Mesothelial cell of epicardium (in vitro differentiated cells): ENCODE results near the gene IRF1. TPM values are rescaled to one million over a fixed set of nuclear protein-coding genes. Genes with fewer than 3 reads are reported as not detected.

ENCODE experiments used
- DNase-seq, 2 experiments: peaks; one replicate each; pipeline ENCODE4 v3.0.0; 2021; ENCODE audit warnings: low spot score in 2 of 2; ENCODE audit not compliant: unreplicated experiment in 2 of 2
- H3K27ac Mint-ChIP-seq: 2 replicates; pipeline ENCODE4 v1.8.0; 2021; ENCODE audit warnings: mixed read lengths
- H3K27me3 Mint-ChIP-seq: 2 replicates; pipeline ENCODE4 v1.8.0; 2021; ENCODE audit warnings: low read depth, mixed read lengths
- H3K36me3 Mint-ChIP-seq: 2 replicates; pipeline ENCODE4 v1.8.0; 2021; ENCODE audit warnings: mixed read lengths
- H3K4me1 Mint-ChIP-seq: 2 replicates; pipeline ENCODE4 v1.8.0; 2021; ENCODE audit warnings: mixed read lengths
- H3K4me3 Mint-ChIP-seq: 2 replicates; pipeline ENCODE4 v1.8.0; 2021; ENCODE audit warnings: mild to moderate bottlenecking, moderate library complexity, mixed read lengths
- H3K9me3 Mint-ChIP-seq: 2 replicates; pipeline ENCODE4 v1.8.0; 2021; ENCODE audit warnings: mixed read lengths
- CTCF ChIP-seq: fragments of 200-600 bp; sonication (generic); IDR thresholded peaks from one replicate; pipeline ENCODE4 v1.5.0; 2021; ENCODE audit warnings: antibody characterized with exemption; ENCODE audit not compliant: unreplicated experiment
- total RNA-seq: library from RNA; stranded (reverse); gene quantifications from 3 replicates; pipeline ENCODE4 v1.2.1, GENCODE V29; 2021

IRF1 gene
- total RNA-seq, 1 donor from 2014 or later: 33.3 TPM

GRCh38 chr5:132510076-132510475 lies 19.5 kb upstream of the IRF1 start:
- peaks cover 43% of the 10 kb centered on the region for H3K9me3 Mint-ChIP-seq
- no peak overlapping the region for H3K4me3 Mint-ChIP-seq
- no peaks in the 10 kb centered on the region for H3K27me3 Mint-ChIP-seq
- no peak overlapping the region for H3K27ac Mint-ChIP-seq
- no peak for DNase-seq
- peaks cover 7% of the 10 kb centered on the region for H3K4me1 Mint-ChIP-seq
- peaks cover 13% of the 10 kb centered on the region for H3K36me3 Mint-ChIP-seq
- no peak for TF ChIP-seq CTCF

DNA sequence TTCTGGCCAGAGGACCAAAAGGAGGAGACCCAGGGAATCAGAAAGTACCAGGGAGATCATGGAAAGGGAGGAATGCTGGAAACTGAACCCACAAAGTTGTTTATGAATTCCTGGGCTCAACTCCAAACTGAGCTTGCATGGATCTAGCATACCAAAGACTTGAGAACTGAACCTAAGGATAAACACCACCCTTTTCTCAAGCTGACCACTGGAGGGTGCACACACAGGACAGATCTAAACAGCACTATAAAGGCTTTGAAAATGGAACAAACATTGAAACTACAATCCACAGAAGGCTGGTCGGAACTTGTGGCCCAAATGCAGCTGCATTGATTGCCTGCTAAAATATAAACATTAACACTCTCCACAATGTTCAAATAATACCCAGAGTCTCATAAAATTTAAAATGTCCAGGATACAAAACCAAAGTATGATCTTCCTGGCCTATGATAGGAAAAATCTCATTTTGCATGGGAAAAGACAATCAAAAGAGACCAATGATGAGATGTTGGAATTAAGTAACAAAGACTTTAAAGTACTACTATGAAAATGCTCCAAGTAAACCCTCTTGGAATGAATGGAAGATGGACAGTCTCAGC lies 15.6 kb upstream of the IRF1 start:
- no peak for TF ChIP-seq CTCF
- peaks cover 25% of the 10 kb centered on the region for H3K9me3 Mint-ChIP-seq
- no peak overlapping the region for H3K4me3 Mint-ChIP-seq
- H3K36me3 Mint-ChIP-seq: peaks cover 5% of the 10 kb centered on the region
- H3K4me1 Mint-ChIP-seq: peaks cover 7% of the 10 kb centered on the region
- no peak for DNase-seq
- H3K27me3 Mint-ChIP-seq: no peaks in the 10 kb centered on the region
- H3K27ac Mint-ChIP-seq: peak overlapping the region; percentile 86

- DNase-seq: no peak
- Mint-ChIP-seq H3K4me1 (peaks cover 7% of the 10 kb centered on the region), H3K27me3 (no peaks in the 10 kb centered on the region), H3K9me3 (peaks cover 23% of the 10 kb centered on the region), H3K4me3 (no peak overlapping the region), H3K36me3 (peaks cover 5% of the 10 kb centered on the region), H3K27ac (peak overlapping the region; percentile 86)
- TF ChIP-seq CTCF: no peak
Measured at GRCh38 chr5:132505641-132506040, 15.1 kb upstream of the IRF1 start.

- no peaks in the 10 kb centered on the region for H3K27me3 Mint-ChIP-seq
- DNase-seq: no peak
- H3K4me1 Mint-ChIP-seq: peaks cover 7% of the 10 kb centered on the region
- peaks cover 2% of the 10 kb centered on the region for H3K36me3 Mint-ChIP-seq
- peaks cover 14% of the 10 kb centered on the region for H3K9me3 Mint-ChIP-seq
- H3K4me3 Mint-ChIP-seq: no peak overlapping the region
- no peak for TF ChIP-seq CTCF
- no peak overlapping the region for H3K27ac Mint-ChIP-seq
Measured at GRCh38 chr5:132504746-132505145, 14.2 kb upstream of the IRF1 start.

DNA sequence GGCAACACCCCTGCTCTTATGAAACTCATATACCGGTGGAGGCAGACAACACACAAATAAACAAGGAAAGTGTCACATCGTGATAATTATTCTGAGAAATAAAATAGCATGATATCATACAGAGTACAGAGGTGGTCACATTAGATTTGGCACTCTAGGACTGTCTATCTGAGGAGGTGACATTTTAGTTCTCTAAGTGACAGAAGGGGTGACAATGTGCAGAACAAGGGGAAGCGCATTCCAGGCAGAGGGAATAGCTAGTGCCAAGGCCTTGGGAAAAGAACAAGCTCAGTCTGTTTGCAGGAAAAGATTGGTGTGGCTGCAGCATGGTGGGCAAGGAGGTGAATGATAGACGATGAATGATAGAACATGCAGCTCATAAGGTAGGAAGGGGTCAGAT lies 12.7 kb upstream of the IRF1 start:
- no peak for DNase-seq
- Mint-ChIP-seq H3K27ac (no peak overlapping the region), H3K4me3 (no peak overlapping the region), H3K27me3 (no peaks in the 10 kb centered on the region), H3K4me1 (peaks cover 7% of the 10 kb centered on the region), H3K36me3 (no peaks in the 10 kb centered on the region), H3K9me3 (peaks cover 8% of the 10 kb centered on the region)
- TF ChIP-seq CTCF: no peak
